GM18508 (cell line): ENCODE measurements around the gene LCE3A.
"Not testable (repeated sequence)": the region's sequence is repeated elsewhere in the genome, so short reads cannot be mapped to it uniquely, and the experiment has no call there.

Experiments used
- ATAC-seq: cut with Tn5 transposase; IDR thresholded peaks from one replicate; pipeline ENCODE4 v1.9.1; 2021; ENCODE audit warnings: moderate number of reproducible peaks; ENCODE audit not compliant: insufficient read depth, unreplicated experiment

LCE3A gene

GRCh38 chr1:152579526-152579925, 43.4 kb downstream of the LCE3A start:
- not testable (repeated sequence) for ATAC-seq

GRCh38 chr1:152577168-152577567, 45.7 kb downstream of the LCE3A start:
- ATAC-seq: no peak
